ENCODE measurements around the gene SIPA1. TPM values are rescaled to one million over a fixed set of nuclear protein-coding genes. Genes with fewer than 3 reads are reported as not detected.

SIPA1 gene
- total RNA-seq, 1 donor from 2014 or later = 177 TPM

DNA sequence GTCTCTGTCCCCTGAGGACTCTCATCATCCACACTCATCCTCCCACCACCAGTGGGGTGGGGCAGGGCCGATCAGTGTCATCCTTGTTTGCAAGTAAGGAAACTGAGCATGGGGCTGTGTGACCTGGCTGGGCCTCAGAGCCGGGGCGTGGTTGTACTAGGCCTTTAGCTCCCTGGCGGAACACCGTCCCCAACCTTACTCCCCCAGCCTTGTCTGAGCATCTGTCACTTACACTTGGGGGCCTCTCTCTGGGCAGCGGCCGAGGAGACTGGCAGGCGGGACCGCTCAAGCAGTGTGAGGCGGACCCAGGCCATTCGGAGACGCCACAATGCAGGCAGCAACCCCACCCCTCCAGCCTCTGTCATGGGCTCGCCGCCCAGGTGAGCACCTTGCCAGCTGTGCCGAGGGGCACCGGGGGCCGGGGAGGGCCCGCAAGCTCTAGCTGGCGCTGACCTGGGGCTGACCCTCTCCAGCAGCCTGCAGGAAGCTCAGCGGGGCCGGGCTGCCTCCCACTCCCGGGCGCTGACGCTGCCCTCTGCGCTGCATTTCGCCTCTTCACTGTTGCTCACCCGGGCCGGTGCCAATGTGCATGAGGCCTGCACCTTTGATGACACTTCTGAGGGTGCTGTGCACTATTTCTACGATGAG lies 18.5 kb upstream of the SIPA1 start:
- intact Hi-C loops (cut with micrococcal nuclease) = loop anchor here (5.0 to 10.0 kb wide), 2 partner anchors 368 to 1865 kb away; partner anchors contain the start of gene AIP

DNA sequence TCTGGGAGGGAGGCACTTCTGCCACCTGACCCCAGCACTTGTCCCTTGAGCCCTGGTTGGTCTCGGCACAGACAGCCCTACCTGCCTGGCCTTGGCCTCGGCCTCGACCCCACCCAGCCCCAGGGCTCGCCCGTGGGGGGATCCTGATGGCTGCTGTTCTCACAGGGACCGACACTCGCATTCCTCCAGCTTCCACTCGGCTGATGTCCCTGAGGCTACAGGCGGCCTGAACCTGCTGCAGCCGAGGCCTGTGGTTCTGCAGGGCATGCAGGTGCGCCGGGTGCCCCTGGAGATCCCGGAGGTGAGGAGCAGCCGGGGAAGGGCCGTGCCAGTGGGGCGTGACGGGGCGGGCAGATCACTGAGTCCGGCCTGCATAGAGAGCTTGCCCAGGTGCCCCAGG lies 17.2 kb upstream of the SIPA1 start:
- intact Hi-C loops (cut with micrococcal nuclease) = no loop called here

DNA sequence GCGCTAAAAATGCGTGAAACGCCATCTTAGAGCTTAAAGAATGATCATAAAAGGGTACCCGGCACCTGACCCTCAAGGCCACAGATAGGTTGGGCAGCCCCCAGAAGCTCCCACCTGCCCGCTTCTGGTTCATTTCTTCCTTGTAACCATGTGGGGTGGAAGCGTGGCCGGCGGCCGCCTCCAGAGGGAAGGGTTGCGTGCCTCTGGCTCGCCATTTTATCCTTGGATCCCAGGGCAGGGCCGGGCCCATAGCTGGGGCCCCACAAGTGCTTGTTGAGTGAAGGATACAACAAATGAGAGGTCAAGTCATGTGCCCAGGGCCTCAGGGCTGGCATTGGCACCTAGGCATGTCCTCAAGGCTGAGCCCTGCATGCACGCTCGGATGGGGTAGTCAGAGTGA lies 16.4 kb upstream of the SIPA1 start:
- intact Hi-C loops (cut with micrococcal nuclease) = no loop called here

DNA sequence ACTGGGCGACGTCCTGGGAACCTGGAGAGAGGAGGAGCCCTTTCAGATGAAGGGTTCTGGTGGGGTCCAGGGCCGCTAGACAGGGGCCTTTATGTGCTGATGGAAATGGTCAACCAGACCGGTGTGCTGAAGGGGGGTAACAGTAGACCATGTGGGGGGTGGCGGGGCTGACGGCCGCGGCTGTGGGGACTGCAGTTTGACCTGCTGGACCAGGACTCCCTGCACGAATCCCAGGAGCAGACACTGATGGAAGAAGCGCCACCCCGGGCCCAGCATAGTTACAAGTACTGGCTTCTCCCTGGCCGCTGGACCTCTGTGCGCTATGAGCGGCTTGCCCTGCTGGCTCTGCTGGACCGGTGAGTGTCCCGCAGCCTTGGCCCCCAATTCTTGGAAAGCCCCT lies 15.9 kb upstream of the SIPA1 start:
- intact Hi-C loops (cut with micrococcal nuclease) = no loop called here

DNA sequence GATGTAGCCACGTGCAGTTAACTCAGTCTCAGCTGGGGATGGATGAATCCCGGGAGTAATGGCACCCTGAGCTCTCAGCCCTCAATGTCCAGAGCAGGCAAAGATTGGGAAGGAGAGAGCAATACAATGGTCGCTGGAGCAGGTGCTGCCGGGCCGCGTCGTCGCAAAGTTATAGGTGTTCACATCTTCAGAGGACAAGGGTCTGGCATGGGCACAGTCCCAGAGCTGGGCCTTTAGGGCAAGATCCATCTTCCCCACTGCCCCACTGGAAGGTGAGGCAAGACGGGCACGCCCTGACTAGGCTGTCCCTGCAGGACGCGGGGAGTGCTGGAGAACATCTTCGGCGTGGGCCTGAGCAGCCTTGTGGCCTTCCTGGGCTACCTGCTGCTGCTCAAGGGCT lies 14.7 kb upstream of the SIPA1 start:
- intact Hi-C loops (cut with micrococcal nuclease) = no loop called here

DNA sequence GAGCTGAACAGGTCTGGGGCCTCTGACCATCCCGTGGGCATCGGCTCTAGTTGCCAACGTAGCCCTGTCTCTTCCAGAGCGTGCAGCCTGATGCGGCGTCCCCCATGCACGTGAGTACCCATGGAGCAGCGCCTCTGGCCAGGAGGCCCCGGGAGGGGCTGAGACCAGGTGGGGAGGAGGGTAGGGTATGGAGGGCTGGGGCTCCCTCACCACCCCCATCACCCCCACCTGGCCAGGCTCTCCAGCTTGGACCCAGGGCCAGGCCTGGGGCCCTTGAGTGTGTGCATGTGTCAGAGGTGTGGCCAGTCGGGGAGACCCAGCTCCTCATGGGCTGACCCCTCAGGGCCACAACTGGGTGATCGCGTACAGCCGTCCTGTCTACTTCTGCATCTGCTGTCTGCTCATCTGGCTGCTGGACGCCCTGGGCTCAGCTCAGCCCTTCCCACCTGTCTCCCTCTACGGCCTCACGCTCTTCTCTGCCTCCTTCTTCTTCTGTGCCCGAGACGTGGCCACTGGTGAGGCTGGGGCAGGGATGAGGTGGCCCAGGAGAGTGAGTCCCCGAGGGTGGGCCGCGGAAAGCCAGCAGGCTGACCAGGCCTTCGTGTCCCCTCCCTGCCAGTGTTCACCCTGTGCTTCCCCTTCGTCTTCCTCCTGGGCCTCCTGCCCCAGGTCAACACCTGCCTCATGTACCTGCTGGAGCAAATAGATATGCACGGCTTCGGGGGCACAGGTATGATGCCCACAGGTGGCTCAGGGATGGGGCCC lies 13.9 kb upstream of the SIPA1 start:
- intact Hi-C loops (cut with micrococcal nuclease) = no loop called here

DNA sequence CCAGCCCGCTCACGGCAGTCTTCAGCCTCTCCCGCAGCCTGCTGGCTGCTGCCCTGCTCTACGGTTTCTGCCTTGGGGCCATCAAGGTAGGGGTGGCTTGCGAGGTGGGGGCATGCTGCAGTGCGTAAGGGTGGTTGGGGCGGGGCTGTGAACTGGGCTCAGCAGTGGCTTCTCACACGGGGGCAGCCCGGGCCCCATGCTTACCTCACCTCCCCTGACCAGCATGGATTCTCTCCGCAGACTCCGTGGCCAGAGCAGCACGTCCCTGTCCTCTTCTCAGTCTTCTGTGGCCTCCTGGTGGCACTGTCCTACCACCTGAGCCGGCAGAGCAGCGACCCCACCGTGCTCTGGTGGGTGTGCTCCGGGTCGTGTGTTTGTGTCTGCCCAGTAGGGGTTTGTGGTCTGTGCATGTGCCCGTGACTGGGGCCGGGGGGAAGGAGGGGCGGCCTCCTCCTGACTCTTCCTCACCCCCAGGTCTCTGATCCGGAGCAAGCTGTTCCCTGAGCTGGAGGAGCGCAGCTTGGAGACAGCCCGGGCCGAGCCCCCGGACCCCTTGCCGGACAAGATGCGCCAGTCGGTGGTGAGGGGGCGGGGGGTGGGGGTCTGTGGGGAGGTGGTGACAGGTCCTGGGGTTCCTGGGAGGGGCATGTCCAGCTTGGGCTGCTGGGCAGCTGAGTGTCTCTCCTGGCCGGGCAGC lies 12.8 kb upstream of the SIPA1 start:
- intact Hi-C loops (cut with micrococcal nuclease) = no loop called here

DNA sequence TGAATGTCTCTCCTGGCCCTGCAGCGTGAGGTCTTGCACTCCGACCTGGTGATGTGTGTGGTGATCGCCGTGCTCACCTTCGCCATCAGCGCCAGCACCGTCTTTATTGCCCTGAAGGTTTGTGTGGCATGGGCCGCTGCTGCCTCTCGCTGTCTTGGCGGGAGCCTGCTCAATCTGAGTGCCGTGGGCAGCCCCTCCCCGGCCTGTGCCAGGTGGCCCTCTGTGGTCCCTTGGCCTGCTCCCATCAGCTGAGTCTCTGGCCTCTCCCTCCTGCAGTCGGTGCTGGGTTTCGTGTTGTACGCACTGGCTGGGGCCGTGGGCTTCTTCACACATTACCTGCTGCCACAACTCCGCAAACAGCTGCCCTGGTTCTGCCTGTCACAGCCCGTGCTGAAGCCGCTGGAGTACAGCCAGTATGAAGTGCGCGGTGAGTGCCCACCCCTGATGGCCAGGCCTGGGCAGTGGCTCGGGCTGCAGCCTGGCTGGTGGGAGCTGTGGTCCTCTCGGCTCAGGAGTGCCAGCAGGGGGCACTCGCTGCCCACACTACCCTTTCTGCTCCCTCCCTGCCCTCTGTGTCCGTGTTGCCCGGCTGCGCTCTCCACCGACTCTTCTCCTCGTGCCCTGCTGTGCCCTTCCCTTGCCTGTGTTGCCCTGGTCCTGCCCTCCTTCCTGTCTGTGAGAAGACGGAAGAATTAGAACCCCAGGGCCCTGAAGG lies 12.1 kb upstream of the SIPA1 start:
- intact Hi-C loops (cut with micrococcal nuclease) = loop anchor here (1.0 kb wide), 4 partner anchors 81 to 193 kb away; no protein-coding TSS in a partner anchor

DNA sequence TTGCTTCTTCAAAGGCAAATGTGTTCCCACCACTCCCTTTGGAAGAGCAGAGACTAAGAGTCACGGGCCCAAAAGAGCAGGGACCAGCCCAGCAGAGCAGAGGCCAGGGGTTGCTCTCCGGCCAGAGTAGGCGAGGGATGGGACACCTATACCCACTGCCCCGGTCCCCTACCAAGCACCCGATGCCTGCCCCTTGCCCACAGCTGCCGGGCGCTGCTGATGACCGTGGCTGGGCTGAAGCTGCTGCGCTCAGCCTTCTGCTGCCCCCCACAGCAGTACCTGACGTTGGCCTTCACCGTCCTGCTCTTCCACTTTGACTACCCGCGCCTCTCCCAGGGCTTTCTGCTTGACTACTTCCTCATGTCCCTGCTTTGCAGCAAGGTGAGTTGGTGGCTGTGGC lies 10.7 kb upstream of the SIPA1 start:
- intact Hi-C loops (cut with micrococcal nuclease) = no loop called here

DNA sequence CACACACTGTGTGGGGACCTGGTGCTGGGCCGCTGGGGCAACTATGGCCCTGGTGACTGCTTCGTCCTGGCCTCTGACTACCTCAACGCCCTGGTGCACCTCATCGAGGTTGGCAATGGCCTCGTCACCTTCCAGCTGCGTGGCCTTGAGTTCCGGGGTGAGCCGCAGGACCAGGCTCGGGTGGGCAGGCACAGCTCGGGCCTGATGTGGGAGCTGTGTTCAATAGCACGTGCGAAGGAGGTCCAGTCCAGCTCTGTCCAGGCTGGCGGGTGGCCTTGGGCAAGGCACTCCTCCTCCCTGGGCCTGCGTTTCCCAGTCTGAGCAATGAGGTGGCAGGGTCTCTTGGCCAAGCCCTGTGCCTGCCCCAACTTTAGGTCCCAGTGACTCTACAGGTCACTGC lies 8.3 kb upstream of the SIPA1 start:
- intact Hi-C loops (cut with micrococcal nuclease) = no loop called here

DNA sequence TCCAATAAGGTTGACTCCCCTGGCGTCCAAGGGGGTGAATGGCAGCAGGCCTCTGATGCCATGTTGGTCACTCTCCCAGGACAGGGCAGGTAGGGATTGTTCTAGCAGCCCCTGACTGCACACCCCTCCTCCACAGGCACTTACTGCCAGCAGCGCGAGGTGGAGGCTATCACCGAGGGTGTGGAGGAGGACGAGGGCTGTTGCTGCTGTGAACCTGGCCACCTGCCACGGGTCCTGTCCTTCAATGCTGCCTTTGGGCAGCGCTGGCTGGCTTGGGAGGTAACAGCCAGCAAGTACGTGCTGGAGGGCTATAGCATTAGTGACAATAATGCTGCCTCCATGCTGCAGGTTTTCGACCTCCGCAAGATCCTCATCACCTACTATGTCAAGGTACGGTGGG lies 7.7 kb upstream of the SIPA1 start:
- intact Hi-C loops (cut with micrococcal nuclease) = no loop called here

DNA sequence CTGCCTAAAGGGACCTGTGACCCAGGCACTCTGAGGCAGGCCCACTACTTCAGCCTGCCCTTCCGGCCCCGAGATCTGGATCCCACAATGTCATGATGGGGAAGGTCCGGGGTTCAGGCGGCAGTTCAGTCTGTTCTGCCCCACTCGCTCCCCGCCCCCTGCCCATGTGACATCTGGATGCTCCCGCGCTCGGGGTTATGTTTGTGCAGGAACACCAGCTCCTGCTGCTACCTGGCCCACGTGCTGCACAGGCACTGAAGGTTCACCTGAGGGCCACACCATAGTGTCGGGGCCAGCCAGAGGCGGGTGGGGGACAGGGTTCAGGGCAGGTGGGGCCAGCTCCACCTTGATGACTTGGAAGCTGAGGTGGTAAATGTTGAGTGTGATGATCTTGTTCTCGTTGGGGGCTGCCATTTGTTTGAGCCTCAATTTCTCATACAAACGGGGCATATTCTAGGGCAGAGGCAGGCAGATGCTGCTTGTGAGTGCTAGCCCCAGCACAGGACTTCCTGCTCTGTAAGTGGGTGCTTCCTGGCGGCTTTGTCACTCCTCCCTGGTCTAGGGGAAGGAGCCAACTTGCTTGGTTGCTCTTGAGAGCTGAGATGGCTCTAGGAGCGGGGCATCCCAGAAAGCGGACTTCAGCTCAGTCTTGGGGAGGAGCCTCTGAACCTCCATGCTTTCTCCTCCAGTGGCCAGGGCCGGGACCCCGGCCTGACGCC lies 4.4 kb upstream of the SIPA1 start:
- intact Hi-C loops (cut with micrococcal nuclease) = no loop called here

DNA sequence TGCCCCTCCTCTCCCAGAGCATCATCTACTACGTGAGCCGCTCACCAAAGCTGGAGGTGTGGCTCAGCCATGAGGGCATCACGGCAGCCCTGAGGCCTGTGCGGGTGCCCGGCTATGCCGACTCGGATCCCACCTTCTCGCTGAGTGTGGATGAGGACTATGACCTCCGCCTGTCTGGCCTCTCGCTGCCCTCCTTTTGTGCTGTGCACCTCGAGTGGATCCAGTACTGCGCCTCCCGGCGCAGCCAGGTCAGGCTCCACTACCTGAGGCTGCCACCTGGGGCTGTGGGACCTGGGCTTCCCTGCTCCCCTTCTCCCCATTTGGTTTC lies 3.8 kb upstream of the SIPA1 start:
- intact Hi-C loops (cut with micrococcal nuclease) = no loop called here

DNA sequence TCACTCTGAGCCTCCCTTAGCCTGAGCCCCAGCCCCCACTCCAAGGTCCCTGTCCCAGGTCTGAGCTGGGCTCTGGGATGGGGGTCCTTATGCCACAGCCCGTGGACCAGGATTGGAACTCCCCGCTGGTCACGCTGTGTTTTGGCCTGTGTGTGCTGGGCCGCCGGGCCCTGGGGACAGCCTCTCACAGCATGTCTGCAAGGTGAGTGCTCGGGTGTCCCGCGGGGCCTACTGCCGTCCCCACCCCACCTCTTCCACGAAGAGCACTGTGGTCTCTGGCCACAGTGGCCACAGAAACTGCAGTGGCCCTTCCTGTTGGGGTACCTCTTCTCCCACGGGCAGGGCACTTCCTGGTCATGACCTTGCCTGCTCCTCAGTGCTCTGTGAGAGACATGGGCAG lies 3.5 kb upstream of the SIPA1 start:
- intact Hi-C loops (cut with micrococcal nuclease) = no loop called here

DNA sequence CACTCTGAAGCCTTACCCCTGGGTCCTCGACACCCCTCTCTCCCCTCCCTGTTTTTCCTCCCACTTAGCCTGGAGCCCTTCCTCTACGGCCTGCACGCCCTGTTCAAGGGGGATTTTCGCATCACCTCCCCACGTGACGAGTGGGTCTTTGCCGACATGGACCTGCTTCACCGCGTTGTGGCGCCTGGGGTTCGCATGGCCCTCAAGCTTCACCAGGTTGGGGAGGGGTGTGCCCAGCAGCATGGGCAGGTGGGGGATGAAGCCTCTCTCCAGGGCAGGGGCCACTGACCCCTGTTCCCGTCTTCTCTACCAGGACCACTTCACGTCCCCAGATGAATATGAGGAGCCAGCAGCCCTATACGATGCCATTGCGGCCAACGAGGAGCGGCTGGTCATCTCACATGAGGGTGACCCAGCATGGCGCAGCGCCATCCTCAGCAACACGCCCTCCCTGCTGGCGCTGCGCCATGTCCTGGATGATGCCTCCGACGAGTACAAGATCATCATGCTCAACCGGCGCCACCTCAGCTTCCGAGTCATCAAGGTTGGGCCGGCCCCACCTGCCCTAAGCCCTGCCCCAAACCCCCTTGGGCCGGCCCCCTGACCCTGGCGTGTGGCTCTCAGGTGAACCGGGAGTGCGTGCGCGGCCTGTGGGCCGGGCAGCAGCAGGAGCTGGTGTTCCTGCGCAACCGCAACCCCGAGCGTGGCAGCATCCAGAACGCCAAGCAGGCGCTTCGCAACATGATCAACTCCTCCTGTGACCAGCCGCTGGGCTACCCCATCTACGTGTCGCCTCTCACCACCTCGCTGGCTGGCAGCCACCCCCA lies 2.8 kb upstream of the SIPA1 start:
- intact Hi-C loops (cut with micrococcal nuclease) = no loop called here

DNA sequence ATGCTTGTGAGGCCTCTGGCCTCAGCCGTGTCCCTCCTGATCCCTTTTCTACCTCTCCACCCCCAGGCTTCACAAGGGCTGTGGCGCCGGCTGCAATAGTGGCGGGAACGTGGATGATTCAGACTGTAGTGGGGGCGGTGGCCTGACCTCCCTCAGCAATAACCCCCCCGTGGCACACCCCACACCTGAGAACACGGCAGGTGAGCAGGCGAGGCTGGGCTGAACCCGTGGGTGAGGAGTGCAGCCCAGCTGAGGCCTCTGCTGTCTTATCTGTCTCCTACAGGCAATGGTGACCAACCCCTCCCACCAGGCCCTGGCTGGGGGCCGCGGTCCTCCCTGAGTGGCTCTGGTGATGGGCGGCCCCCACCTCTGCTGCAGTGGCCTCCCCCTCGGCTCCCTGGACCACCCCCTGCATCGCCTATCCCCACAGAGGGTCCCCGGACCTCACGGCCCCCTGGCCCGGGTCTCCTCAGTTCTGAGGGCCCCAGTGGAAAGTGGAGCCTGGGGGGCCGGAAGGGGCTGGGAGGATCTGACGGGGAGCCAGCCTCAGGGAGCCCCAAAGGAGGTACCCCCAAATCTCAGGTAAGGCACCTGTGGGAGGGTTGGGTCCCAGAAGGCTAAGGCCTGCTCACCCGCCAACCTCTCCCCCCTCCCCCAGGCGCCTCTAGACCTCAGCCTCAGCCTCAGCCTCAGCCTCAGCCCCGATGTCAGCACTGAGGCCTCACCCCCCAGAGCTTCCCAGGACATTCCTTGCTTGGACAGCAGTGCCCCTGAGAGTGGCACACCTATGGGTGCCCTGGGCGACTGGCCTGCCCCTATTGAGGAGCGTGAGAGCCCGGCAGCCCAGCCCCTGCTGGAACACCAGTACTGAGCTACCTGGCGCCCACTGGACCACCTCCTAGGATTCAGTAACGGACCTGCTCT lies 1.5 kb upstream of the SIPA1 start:
- intact Hi-C loops (cut with micrococcal nuclease) = no loop called here

DNA sequence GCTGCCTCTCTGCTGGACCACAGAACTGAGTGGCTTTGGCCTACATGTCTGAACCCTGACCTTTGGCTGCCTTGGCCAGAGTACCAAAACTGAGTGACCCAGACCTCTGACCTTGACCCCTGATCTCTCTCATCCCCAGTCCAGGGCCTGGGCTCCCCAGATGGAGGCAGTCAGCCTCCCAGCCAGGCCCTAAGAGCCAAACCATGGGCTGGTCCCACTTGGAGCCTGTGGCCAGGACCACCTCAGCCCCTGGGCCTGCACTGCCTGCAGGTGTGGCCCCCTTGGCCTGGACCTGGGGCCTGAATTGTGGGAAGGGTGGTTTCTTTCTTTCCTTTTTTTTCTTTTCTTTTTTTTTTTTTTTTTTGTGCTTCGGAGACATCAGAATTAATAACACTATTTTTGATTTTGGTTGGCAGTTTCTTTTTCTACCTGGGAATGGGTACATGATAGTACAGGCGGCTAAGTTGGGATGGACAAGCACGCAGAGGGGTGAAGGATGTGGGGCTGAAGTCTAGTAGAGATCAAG lies 806 bp upstream of the SIPA1 start:
- intact Hi-C loops (cut with micrococcal nuclease) = no loop called here

DNA sequence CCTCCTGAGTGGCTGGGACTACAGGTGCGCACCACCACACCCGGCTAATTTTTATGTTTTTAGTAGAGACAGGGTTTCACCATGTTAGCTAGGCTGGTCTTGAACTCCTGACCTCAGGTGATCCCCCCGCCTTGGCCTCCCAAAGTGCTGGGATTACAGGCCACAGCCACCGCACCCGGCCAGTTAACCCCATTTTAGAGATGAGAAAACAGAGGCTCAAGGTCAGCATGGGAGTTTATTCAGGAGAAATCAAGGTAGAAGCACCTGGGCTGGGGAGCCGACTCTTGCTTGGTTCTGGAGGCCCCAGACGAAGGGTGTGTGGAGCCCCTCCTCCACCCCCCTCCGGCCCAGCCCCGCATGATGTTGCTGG lies 1.3 kb downstream of the SIPA1 start:
- intact Hi-C loops (cut with micrococcal nuclease) = loop anchor here (1.0 to 2.0 kb wide), 4 partner anchors 13 to 99 kb away; partner anchors contain the start of gene KAT5

Data from T-helper 1 cell treated with Interleukin-12 subunit alpha and Interleukin-12 subunit beta and Interleukin-4 antibody, amounts not matched to agents 30 ng/mL and 1 ng/mL, for 36 hours (primary cell).